ENCODE results near the gene MORN5.

DNA sequence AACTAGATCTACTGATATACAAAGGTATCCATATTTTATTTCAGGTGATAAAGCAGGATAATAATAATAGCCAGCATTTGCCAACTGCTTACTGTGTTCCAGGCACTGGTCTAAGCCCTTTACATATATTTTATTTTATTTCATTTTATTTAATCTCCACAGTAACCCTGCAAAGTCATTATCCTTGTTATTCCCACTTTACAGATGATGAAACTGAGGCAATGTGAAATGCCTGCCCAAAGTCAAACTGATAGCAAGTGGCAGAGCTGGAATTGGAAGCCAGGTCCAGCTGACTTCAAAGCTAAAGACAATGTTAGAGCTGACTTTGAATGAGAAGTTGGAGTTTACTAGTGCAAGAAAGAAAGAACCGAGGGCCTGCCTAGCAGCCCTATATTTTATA, 24.8 kb downstream of the MORN5 start:
- TF ChIP-seq, protein P1, sequence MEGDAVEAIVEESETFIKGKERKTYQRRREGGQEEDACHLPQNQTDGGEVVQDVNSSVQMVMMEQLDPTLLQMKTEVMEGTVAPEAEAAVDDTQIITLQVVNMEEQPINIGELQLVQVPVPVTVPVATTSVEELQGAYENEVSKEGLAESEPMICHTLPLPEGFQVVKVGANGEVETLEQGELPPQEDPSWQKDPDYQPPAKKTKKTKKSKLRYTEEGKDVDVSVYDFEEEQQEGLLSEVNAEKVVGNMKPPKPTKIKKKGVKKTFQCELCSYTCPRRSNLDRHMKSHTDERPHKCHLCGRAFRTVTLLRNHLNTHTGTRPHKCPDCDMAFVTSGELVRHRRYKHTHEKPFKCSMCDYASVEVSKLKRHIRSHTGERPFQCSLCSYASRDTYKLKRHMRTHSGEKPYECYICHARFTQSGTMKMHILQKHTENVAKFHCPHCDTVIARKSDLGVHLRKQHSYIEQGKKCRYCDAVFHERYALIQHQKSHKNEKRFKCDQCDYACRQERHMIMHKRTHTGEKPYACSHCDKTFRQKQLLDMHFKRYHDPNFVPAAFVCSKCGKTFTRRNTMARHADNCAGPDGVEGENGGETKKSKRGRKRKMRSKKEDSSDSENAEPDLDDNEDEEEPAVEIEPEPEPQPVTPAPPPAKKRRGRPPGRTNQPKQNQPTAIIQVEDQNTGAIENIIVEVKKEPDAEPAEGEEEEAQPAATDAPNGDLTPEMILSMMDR (IDR thresholded peaks at IDR 0.05): no peak
- TF ChIP-seq POLR2AphosphoS5 (IDR thresholded peaks at IDR 0.05) (no peak), POLR2A (IDR thresholded peaks at IDR 0.05) (no peak), EP300 (IDR thresholded peaks at IDR 0.05) (no peak)
